ENCODE measurements around the gene ZNF496. TPM values are rescaled to one million over a fixed set of nuclear protein-coding genes. Genes with fewer than 3 reads are reported as not detected.
"Not testable (repeated sequence)": the region's sequence is repeated elsewhere in the genome, so short reads cannot be mapped to it uniquely, and the experiment has no call there.

The ZNF496 gene
- total and polyA plus RNA-seq, 2 donors (not counting 1 experiment from before 2014, with no cell fraction given): 10.0 to 20.0 TPM

- no peak for TF ChIP-seq EZH2 (IDR thresholded peaks at IDR 0.05; ENCODE audit: low read length, missing control alignments)
- no peak for TF ChIP-seq CTCF (conservative IDR thresholded peaks at IDR 0.05 in 1 of 2, IDR thresholded peaks at IDR 0.05 in 1 of 2; ENCODE audit: low read depth in 1 of 2, low read length in 2 of 2)
- no peak overlapping the region for H3K27ac ChIP-seq (ENCODE audit: insufficient read depth, low read length)
- no peaks in the 10 kb centered on the region for H3K9me3 ChIP-seq (ENCODE audit: control insufficient read depth, insufficient read depth, low read depth, low read length)
- H3K4me3 ChIP-seq (replicated peaks in 1 of 4; ENCODE audit: control extremely low read depth in 1 of 4, insufficient read depth in 1 of 4, low read depth in 3 of 4, low read length in 4 of 4): no peak overlapping the region
- H3K36me3 ChIP-seq (ENCODE audit: control insufficient read depth, insufficient read depth, low read length): no peaks in the 10 kb centered on the region
- no peaks in the 10 kb centered on the region for H4K20me1 ChIP-seq (ENCODE audit: control insufficient read depth, extremely low read depth, insufficient read depth, low read length)
- H3K9ac ChIP-seq (ENCODE audit: insufficient read depth, low read length): no peak overlapping the region
- no peak for DNase-seq (ENCODE audit: low read depth in 2 of 2)
- peaks cover 5% of the 10 kb centered on the region for H3K4me1 ChIP-seq (ENCODE audit: control insufficient read depth, extremely low read depth, insufficient read depth, low read length)
- H2AFZ ChIP-seq (ENCODE audit: low read length): no peak overlapping the region
- no peak overlapping the region for H3K4me2 ChIP-seq (ENCODE audit: extremely low read depth, insufficient read depth, low read length)
- H3K79me2 ChIP-seq (ENCODE audit: control insufficient read depth, insufficient read depth, low read length): no peaks in the 10 kb centered on the region
- no peaks in the 10 kb centered on the region for H3K27me3 ChIP-seq (ENCODE audit: control insufficient read depth, insufficient read depth, low read length)
Observed at GRCh38 chr1:247291161-247291560, 40.5 kb downstream of the ZNF496 start.

- H3K4me3 ChIP-seq (replicated peaks in 1 of 4; ENCODE audit: control extremely low read depth in 1 of 4, insufficient read depth in 1 of 4, low read depth in 3 of 4, low read length in 4 of 4): no peak overlapping the region
- H3K4me2 ChIP-seq (ENCODE audit: extremely low read depth, insufficient read depth, low read length): no peak overlapping the region
- no peak overlapping the region for H3K27ac ChIP-seq (ENCODE audit: insufficient read depth, low read length)
- no peaks in the 10 kb centered on the region for H3K27me3 ChIP-seq (ENCODE audit: control insufficient read depth, insufficient read depth, low read length)
- no peaks in the 10 kb centered on the region for H4K20me1 ChIP-seq (ENCODE audit: control insufficient read depth, extremely low read depth, insufficient read depth, low read length)
- H3K79me2 ChIP-seq (ENCODE audit: control insufficient read depth, insufficient read depth, low read length): no peaks in the 10 kb centered on the region
- peaks cover 5% of the 10 kb centered on the region for H3K4me1 ChIP-seq (ENCODE audit: control insufficient read depth, extremely low read depth, insufficient read depth, low read length)
- no peaks in the 10 kb centered on the region for H3K9me3 ChIP-seq (ENCODE audit: control insufficient read depth, insufficient read depth, low read depth, low read length)
- H3K9ac ChIP-seq (ENCODE audit: insufficient read depth, low read length): no peak overlapping the region
- no peaks in the 10 kb centered on the region for H3K36me3 ChIP-seq (ENCODE audit: control insufficient read depth, insufficient read depth, low read length)
- no peak for TF ChIP-seq CTCF (conservative IDR thresholded peaks at IDR 0.05 in 1 of 2, IDR thresholded peaks at IDR 0.05 in 1 of 2; ENCODE audit: low read depth in 1 of 2, low read length in 2 of 2)
- TF ChIP-seq EZH2 (IDR thresholded peaks at IDR 0.05; ENCODE audit: low read length, missing control alignments): no peak
- H2AFZ ChIP-seq (ENCODE audit: low read length): no peak overlapping the region
- no peak for DNase-seq (ENCODE audit: low read depth in 2 of 2)
Observed at GRCh38 chr1:247290576-247290975, 41.1 kb downstream of the ZNF496 start.

GRCh38 chr1:247289274-247289892, 42.3 kb downstream of the ZNF496 start:
- not testable (repeated sequence) for H3K79me2 ChIP-seq (ENCODE audit: control insufficient read depth, insufficient read depth, low read length); H3K9me3 ChIP-seq (ENCODE audit: control insufficient read depth, insufficient read depth, low read depth, low read length); H3K4me1 ChIP-seq (ENCODE audit: control insufficient read depth, extremely low read depth, insufficient read depth, low read length); H3K4me2 ChIP-seq (ENCODE audit: extremely low read depth, insufficient read depth, low read length); DNase-seq (ENCODE audit: low read depth in 2 of 2); H3K27me3 ChIP-seq (ENCODE audit: control insufficient read depth, insufficient read depth, low read length); H3K27ac ChIP-seq (ENCODE audit: insufficient read depth, low read length); H3K4me3 ChIP-seq (replicated peaks in 1 of 4; ENCODE audit: control extremely low read depth in 1 of 4, insufficient read depth in 1 of 4, low read depth in 3 of 4, low read length in 4 of 4); H3K36me3 ChIP-seq (ENCODE audit: control insufficient read depth, insufficient read depth, low read length); H4K20me1 ChIP-seq (ENCODE audit: control insufficient read depth, extremely low read depth, insufficient read depth, low read length); H3K9ac ChIP-seq (ENCODE audit: insufficient read depth, low read length); H2AFZ ChIP-seq (ENCODE audit: low read length)

All from fibroblast of lung (primary cell).